Neural progenitor cell (in vitro differentiated cells): Measurements from ENCODE around the gene CYTH3. TPM values are rescaled to one million over a fixed set of nuclear protein-coding genes. Genes with fewer than 3 reads are reported as not detected.
"Not testable (repeated sequence)": the region's sequence is repeated elsewhere in the genome, so short reads cannot be mapped to it uniquely, and the experiment has no call there.

Experiments
- DNase-seq: peaks from one replicate; pipeline ENCODE4 v3.0.0-alpha.2; 2016; ENCODE audit warnings: low spot score
- H2AFZ ChIP-seq: fragments of 200-600 bp; sonication (generic); replicated peaks from 2 replicates; pipeline ENCODE4 v1.6.1; 2016; ENCODE audit warnings: antibody characterized with exemption
- H3F3A ChIP-seq: fragments of 200-600 bp; sonication (generic); 2 replicates; pipeline ENCODE4 v1.6.1; 2016; ENCODE audit warnings: antibody characterized with exemption, low read depth
- H3K27ac ChIP-seq: fragments of 200-600 bp; sonication (generic); 2 replicates; pipeline ENCODE4 v1.5.1; 2016; ENCODE audit warnings: mild to moderate bottlenecking
- H3K27me3 ChIP-seq: fragments of 200-600 bp; sonication (generic); 2 replicates; pipeline ENCODE4 v1.6.1; 2016; ENCODE audit warnings: mild to moderate bottlenecking, moderate library complexity
- H3K36me3 ChIP-seq: fragments of 200-600 bp; sonication (generic); 2 replicates; pipeline ENCODE4 v1.5.1; 2016
- H3K4me1 ChIP-seq: fragments of 200-600 bp; sonication (generic); 2 replicates; pipeline ENCODE4 v1.6.1; 2016; ENCODE audit warnings: mixed run types
- H3K4me2 ChIP-seq: fragments of 200-600 bp; sonication (generic); 2 replicates; pipeline ENCODE4 v1.6.1; 2016
- H3K4me3 ChIP-seq: fragments of 200-600 bp; sonication (generic); 2 replicates; pipeline ENCODE4 v1.5.1; 2016
- H3K79me2 ChIP-seq: fragments of 200-600 bp; sonication (generic); 2 replicates; pipeline ENCODE4 v1.6.1; 2016; ENCODE audit warnings: low read depth
- H3K9ac ChIP-seq: fragments of 200-600 bp; sonication (generic); 2 replicates; pipeline ENCODE4 v1.6.1; 2016
- H3K9me3 ChIP-seq: fragments of 200-600 bp; sonication (generic); 2 replicates; pipeline ENCODE4 v1.5.1; 2016; ENCODE audit warnings: low read depth
- H4K20me1 ChIP-seq: fragments of 200-600 bp; sonication (generic); 2 replicates; pipeline ENCODE4 v1.6.1; 2016; ENCODE audit warnings: low read depth
- H3K27ac Mint-ChIP-seq: 3 replicates; pipeline ENCODE4 v1.8.0; 2021; ENCODE audit warnings: mixed read lengths
- H3K27me3 Mint-ChIP-seq: 2 replicates; pipeline ENCODE4 v1.8.0; 2022; ENCODE audit warnings: low read depth, mild to moderate bottlenecking, inconsistent platforms, moderate library complexity, mixed read lengths; ENCODE audit not compliant: insufficient read depth
- H3K36me3 Mint-ChIP-seq: 3 replicates; pipeline ENCODE4 v1.8.0; 2021; ENCODE audit warnings: mixed read lengths
- H3K4me1 Mint-ChIP-seq: 3 replicates; pipeline ENCODE4 v1.8.0; 2021; ENCODE audit warnings: mixed read lengths
- H3K4me3 Mint-ChIP-seq: 3 replicates; pipeline ENCODE4 v1.8.0; 2021; ENCODE audit warnings: mild to moderate bottlenecking, moderate library complexity, mixed read lengths
- H3K9me3 Mint-ChIP-seq: 3 replicates; pipeline ENCODE4 v1.8.0; 2020; ENCODE audit warnings: mixed read lengths
- CTCF ChIP-seq: fragments of 200-600 bp; sonication (generic); IDR thresholded peaks from 2 replicates; pipeline ENCODE4 v1.5.1; 2017; ENCODE audit warnings: antibody characterized with exemption, mild to moderate bottlenecking
- EZH2 ChIP-seq: fragments of 200-600 bp; sonication (generic); IDR thresholded peaks from 2 replicates; pipeline ENCODE4 v1.6.1; 2017; ENCODE audit warnings: antibody characterized with exemption, mild to moderate bottlenecking, moderate library complexity
- EZH2phosphoT487 ChIP-seq: fragments of 200-600 bp; sonication (generic); IDR thresholded peaks from 2 replicates; pipeline ENCODE4 v1.6.1; 2017; ENCODE audit warnings: antibody characterized with exemption
- total RNA-seq: library from RNA; depleted of rRNA; stranded (reverse); fragments of >200 nt; gene quantifications from 2 replicates; pipeline ENCODE4 v1.2.3, GENCODE V29; 2015; ENCODE audit warnings: low replicate concordance

CYTH3 gene
- total RNA-seq, 1 donor from 2014 or later, result 10.9 TPM

- no peak for DNase-seq
- Histone ChIP-seq H3K4me1 (peaks cover 30% of the 10 kb centered on the region), H3F3A (peaks cover 7% of the 10 kb centered on the region), H3K4me3 (no peak overlapping the region), H3K27ac (no peak overlapping the region), H3K9ac (no peak overlapping the region), H3K27me3 (no peaks in the 10 kb centered on the region), H3K9me3 (no peaks in the 10 kb centered on the region), H3K79me2 (peaks cover 3% of the 10 kb centered on the region), H3K36me3 (no peaks in the 10 kb centered on the region), H4K20me1 (peaks cover 3% of the 10 kb centered on the region), H3K4me2 (peak overlapping the region; percentile 46), H2AFZ (peak overlapping the region; percentile 15)
- no peak for TF ChIP-seq EZH2
- TF ChIP-seq CTCF, result no peak
- TF ChIP-seq EZH2phosphoT487, result no peak
- no peaks in the 10 kb centered on the region for H3K27me3 Mint-ChIP-seq
- H3K4me1 Mint-ChIP-seq, result peaks cover 48% of the 10 kb centered on the region
- H3K27ac Mint-ChIP-seq, result peak overlapping the region; percentile 99
- peak overlapping the region; percentile 72 for H3K4me3 Mint-ChIP-seq
- H3K36me3 Mint-ChIP-seq, result peaks cover 3% of the 10 kb centered on the region
- peaks cover 6% of the 10 kb centered on the region for H3K9me3 Mint-ChIP-seq
Measured at GRCh38 chr7:6228361-6229229, 43.8 kb downstream of the CYTH3 start.

DNA sequence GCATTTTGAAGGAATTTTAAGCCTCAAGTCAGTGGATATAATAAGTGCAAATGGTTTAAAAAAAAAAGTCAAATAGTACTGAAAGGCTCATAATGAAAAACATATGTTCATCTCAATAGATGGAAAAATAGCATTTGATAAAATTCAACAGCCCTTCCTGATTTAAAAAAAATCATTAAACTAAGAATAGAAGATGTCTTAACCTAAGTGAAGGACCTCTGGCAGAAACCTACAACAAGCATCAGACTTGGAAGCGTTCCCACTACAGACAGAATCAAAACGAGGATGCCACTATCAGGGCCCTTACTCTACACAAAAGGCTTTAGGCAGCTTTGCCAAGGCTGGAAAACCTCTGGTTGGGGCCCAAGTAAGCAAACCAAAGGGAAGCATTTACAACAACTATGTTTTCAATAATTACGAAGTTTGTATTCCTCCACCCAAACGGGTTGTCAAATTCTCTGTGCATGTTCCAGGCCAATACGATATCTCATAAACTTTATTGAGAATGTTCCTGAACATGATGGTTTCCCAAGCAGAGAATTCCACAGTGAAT is 45.1 kb downstream of the CYTH3 start:
- H3K27ac ChIP-seq, result no peak overlapping the region
- Mint-ChIP-seq H3K36me3 (peaks cover 3% of the 10 kb centered on the region), H3K27me3 (no peaks in the 10 kb centered on the region), H3K27ac (peak overlapping the region; percentile 99), H3K4me1 (peaks cover 48% of the 10 kb centered on the region), H3K9me3 (peaks cover 6% of the 10 kb centered on the region), H3K4me3 (no peak overlapping the region)
- no peaks in the 10 kb centered on the region for H3K36me3 ChIP-seq
- no peak overlapping the region for H3K4me3 ChIP-seq
- H2AFZ ChIP-seq, result no peak overlapping the region
- peaks cover 30% of the 10 kb centered on the region for H3K4me1 ChIP-seq
- H3K27me3 ChIP-seq, result no peaks in the 10 kb centered on the region
- H3K9ac ChIP-seq, result no peak overlapping the region
- no peaks in the 10 kb centered on the region for H3K9me3 ChIP-seq
- TF ChIP-seq CTCF, result no peak
- TF ChIP-seq EZH2phosphoT487, result no peak
- TF ChIP-seq EZH2, result no peak
- H3K4me2 ChIP-seq, result no peak overlapping the region
- peaks cover 7% of the 10 kb centered on the region for H3F3A ChIP-seq
- no peak for DNase-seq
- H4K20me1 ChIP-seq, result peaks cover 3% of the 10 kb centered on the region
- peaks cover 3% of the 10 kb centered on the region for H3K79me2 ChIP-seq

- Histone ChIP-seq H3K27me3 (no peaks in the 10 kb centered on the region), H2AFZ (no peak overlapping the region), H3K4me1 (peaks cover 26% of the 10 kb centered on the region), H3K4me2 (no peak overlapping the region), H3F3A (peaks cover 7% of the 10 kb centered on the region), H3K27ac (no peak overlapping the region), H3K4me3 (no peak overlapping the region), H3K36me3 (no peaks in the 10 kb centered on the region), H3K9ac (no peak overlapping the region), H4K20me1 (peaks cover 3% of the 10 kb centered on the region), H3K9me3 (no peaks in the 10 kb centered on the region), H3K79me2 (peaks cover 3% of the 10 kb centered on the region)
- H3K9me3 Mint-ChIP-seq, result peaks cover 10% of the 10 kb centered on the region
- H3K36me3 Mint-ChIP-seq, result peaks cover 8% of the 10 kb centered on the region
- no peaks in the 10 kb centered on the region for H3K27me3 Mint-ChIP-seq
- peaks cover 41% of the 10 kb centered on the region for H3K4me1 Mint-ChIP-seq
- H3K27ac Mint-ChIP-seq, result no peak overlapping the region
- no peak for DNase-seq
- TF ChIP-seq EZH2phosphoT487 (no peak), EZH2 (no peak), CTCF (no peak)
- no peak overlapping the region for H3K4me3 Mint-ChIP-seq
Measured at GRCh38 chr7:6226194-6226799, 46.1 kb downstream of the CYTH3 start.

DNA sequence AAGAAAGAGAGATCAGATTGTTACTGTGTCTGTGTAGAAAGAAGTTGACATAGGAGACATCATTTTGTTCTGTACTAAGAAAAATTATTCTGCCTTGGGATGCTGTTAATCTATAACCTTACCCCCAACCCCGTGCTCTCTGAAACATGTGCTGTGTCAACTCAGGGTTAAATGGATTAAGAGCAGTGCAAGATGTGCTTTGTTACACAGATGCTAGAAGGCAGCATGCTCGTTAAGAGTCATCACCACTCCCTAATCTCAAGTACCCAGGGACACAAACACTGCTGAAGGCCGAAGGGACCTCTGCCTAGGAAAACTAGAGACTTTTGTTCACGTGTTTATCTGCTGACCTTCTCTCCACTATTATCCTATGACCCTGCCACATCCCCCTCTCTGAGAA is 49.0 kb downstream of the CYTH3 start:
- peak overlapping the region; percentile 72 for H3K27ac Mint-ChIP-seq
- H3K9me3 Mint-ChIP-seq, result peaks cover 17% of the 10 kb centered on the region
- not testable (repeated sequence) for H2AFZ ChIP-seq, H3K36me3 Mint-ChIP-seq, H3K4me2 ChIP-seq, H3K9me3 ChIP-seq, H3K27ac ChIP-seq, H3K36me3 ChIP-seq, H3K27me3 Mint-ChIP-seq, H3K9ac ChIP-seq, DNase-seq, H3K4me3 ChIP-seq, H3K4me3 Mint-ChIP-seq, H3K79me2 ChIP-seq, H3F3A ChIP-seq, H4K20me1 ChIP-seq, H3K27me3 ChIP-seq
- peaks cover 13% of the 10 kb centered on the region for H3K4me1 ChIP-seq
- H3K4me1 Mint-ChIP-seq, result peaks cover 15% of the 10 kb centered on the region

GRCh38 chr7:6223010-6223409 is 49.4 kb downstream of the CYTH3 start:
- H3K9me3 ChIP-seq, H3K27me3 Mint-ChIP-seq, H3K27ac ChIP-seq, H3K4me1 ChIP-seq, H3K36me3 Mint-ChIP-seq, H3K4me2 ChIP-seq, H4K20me1 ChIP-seq, H2AFZ ChIP-seq, H3K4me3 ChIP-seq, H3K4me3 Mint-ChIP-seq, H3K9ac ChIP-seq, H3K36me3 ChIP-seq, H3F3A ChIP-seq, H3K27me3 ChIP-seq, DNase-seq, H3K27ac Mint-ChIP-seq, H3K79me2 ChIP-seq: not testable (repeated sequence)
- H3K9me3 Mint-ChIP-seq, result peaks cover 17% of the 10 kb centered on the region
- peaks cover 11% of the 10 kb centered on the region for H3K4me1 Mint-ChIP-seq
